SU-DHL-6 (cell line): Measurements from ENCODE around the gene PKIB.

Source experiments
- EZH2phosphoT487 ChIP-seq: fragments of 200-600 bp; sonication (generic), shearing (Covaris generic); conservative IDR thresholded peaks from 2 replicates; pipeline ENCODE4 v1.6.1; 2018; ENCODE audit warnings: mild to moderate bottlenecking, antibody characterized with exemption, low read length, moderate library complexity, mixed read lengths
- TF ChIP-seq, protein P1 (sequence below): fragments of 200-600 bp; sonication (generic); IDR thresholded peaks from one replicate; pipeline ENCODE4 v1.5.1; 2017; ENCODE audit warnings: antibody characterized with exemption, mild to moderate bottlenecking, low read length, moderate library complexity; ENCODE audit not compliant: insufficient read depth, poor library complexity, severe bottlenecking

DNA sequence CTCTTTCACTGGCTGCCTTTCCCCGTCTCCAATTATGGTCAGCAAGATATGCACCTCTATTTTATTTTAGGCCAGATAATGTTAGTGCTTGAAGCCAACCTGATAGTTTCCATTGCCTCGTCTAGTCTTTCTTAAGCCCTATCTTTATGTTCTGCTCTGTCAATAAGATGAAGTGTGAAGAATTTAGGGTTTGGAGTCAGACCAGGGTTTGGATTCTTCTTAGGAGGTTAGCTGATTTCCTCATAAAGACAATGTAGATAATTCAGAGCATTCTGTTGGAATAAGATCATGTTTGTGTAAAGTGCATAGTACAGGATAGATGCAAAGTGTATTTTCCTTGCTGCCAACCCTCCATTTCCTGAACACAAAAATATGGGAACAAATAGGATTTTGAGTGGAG, 43.8 kb downstream of the PKIB start:
- TF ChIP-seq, protein P1, sequence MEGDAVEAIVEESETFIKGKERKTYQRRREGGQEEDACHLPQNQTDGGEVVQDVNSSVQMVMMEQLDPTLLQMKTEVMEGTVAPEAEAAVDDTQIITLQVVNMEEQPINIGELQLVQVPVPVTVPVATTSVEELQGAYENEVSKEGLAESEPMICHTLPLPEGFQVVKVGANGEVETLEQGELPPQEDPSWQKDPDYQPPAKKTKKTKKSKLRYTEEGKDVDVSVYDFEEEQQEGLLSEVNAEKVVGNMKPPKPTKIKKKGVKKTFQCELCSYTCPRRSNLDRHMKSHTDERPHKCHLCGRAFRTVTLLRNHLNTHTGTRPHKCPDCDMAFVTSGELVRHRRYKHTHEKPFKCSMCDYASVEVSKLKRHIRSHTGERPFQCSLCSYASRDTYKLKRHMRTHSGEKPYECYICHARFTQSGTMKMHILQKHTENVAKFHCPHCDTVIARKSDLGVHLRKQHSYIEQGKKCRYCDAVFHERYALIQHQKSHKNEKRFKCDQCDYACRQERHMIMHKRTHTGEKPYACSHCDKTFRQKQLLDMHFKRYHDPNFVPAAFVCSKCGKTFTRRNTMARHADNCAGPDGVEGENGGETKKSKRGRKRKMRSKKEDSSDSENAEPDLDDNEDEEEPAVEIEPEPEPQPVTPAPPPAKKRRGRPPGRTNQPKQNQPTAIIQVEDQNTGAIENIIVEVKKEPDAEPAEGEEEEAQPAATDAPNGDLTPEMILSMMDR: no peak
- no peak for TF ChIP-seq EZH2phosphoT487
